ENCODE measurements around the gene COL15A1. TPM values are rescaled to one million over a fixed set of nuclear protein-coding genes. Genes with fewer than 3 reads are reported as not detected.

COL15A1 gene
- polyA plus RNA-seq, 1 donor (not counting 4 experiments of a cell fraction or from before 2014, with no cell fraction given): not detected

GRCh38 chr9:99051406-99051805 lies 107.7 kb downstream of the COL15A1 start:
- Histone ChIP-seq H3K4me3 (ENCODE audit: control insufficient read depth in 2 of 3, extremely low read depth in 1 of 3, insufficient read depth in 2 of 3, low read depth in 1 of 3, low read length in 3 of 3) (no peak overlapping the region), H4K20me1 (ENCODE audit: control insufficient read depth, extremely low read depth, insufficient read depth, low read length) (no peaks in the 10 kb centered on the region), H3K27ac (ENCODE audit: control insufficient read depth, insufficient read depth, low read length) (no peak overlapping the region), H3K9me1 (ENCODE audit: control insufficient read depth, extremely low read depth, insufficient read depth, low read length) (no peaks in the 10 kb centered on the region), H3K27me3 (ENCODE audit: control insufficient read depth, extremely low read depth, insufficient read depth, low read length) (no peaks in the 10 kb centered on the region), H3K79me2 (ENCODE audit: control insufficient read depth, insufficient read depth, low read length) (no peaks in the 10 kb centered on the region), H3K4me1 (ENCODE audit: control insufficient read depth, extremely low read depth, insufficient read depth, low read length) (peaks cover 21% of the 10 kb centered on the region), H3K4me2 (ENCODE audit: control insufficient read depth, extremely low read depth, insufficient read depth, low read depth, low read length) (no peak overlapping the region), H2AFZ (ENCODE audit: control insufficient read depth, low read length) (no peak overlapping the region), H3K9me3 (ENCODE audit: control insufficient read depth, low read depth, low read length) (no peaks in the 10 kb centered on the region), H3K9ac (ENCODE audit: control insufficient read depth, extremely low read depth, insufficient read depth, low read length) (no peak overlapping the region), H3K36me3 (ENCODE audit: control insufficient read depth in 2 of 2, extremely low read depth in 1 of 2, insufficient read depth in 2 of 2, low read length in 2 of 2) (no peaks in the 10 kb centered on the region)
- FAIRE-seq: no peak
- TF ChIP-seq EZH2 (IDR thresholded peaks at IDR 0.05; ENCODE audit: low read length): no peak
- TF ChIP-seq, protein P1, sequence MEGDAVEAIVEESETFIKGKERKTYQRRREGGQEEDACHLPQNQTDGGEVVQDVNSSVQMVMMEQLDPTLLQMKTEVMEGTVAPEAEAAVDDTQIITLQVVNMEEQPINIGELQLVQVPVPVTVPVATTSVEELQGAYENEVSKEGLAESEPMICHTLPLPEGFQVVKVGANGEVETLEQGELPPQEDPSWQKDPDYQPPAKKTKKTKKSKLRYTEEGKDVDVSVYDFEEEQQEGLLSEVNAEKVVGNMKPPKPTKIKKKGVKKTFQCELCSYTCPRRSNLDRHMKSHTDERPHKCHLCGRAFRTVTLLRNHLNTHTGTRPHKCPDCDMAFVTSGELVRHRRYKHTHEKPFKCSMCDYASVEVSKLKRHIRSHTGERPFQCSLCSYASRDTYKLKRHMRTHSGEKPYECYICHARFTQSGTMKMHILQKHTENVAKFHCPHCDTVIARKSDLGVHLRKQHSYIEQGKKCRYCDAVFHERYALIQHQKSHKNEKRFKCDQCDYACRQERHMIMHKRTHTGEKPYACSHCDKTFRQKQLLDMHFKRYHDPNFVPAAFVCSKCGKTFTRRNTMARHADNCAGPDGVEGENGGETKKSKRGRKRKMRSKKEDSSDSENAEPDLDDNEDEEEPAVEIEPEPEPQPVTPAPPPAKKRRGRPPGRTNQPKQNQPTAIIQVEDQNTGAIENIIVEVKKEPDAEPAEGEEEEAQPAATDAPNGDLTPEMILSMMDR (optimal IDR thresholded peaks at IDR 0.05 in 1 of 3, IDR thresholded peaks at IDR 0.05 in 1 of 3, conservative IDR thresholded peaks at IDR 0.05 in 1 of 3; ENCODE audit: extremely low read depth in 1 of 3, insufficient read depth in 2 of 3, low read length in 3 of 3): no peak
- dilution Hi-C loops (cut with MboI; ENCODE audit: extremely low pct_ligation_motif_present, low sequenced_read_pairs): no loop called here
- no peak for DNase-seq (ENCODE audit: low read depth, low spot score)

DNA sequence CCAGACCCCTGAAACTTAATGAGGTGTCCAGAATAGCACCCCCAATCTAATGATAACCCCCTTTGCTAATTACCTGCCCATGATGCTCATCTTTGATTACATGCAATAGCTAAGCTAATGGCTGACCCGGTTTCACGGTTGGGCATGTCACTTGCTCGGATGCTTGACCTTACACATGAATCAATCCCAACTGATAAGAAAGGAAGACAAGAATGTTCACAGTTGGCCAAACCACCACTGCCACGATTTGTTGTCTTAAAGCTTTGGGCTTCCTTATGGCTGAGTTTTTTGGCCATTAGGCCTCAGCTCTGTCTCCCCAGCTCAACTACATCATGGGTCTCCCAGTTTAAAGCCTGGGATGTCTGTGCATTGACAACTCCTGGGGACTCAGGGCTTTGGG lies 108.1 kb downstream of the COL15A1 start:
- Histone ChIP-seq H4K20me1 (ENCODE audit: control insufficient read depth, extremely low read depth, insufficient read depth, low read length) (no peaks in the 10 kb centered on the region), H3K4me2 (ENCODE audit: control insufficient read depth, extremely low read depth, insufficient read depth, low read depth, low read length) (no peak overlapping the region), H2AFZ (ENCODE audit: control insufficient read depth, low read length) (no peak overlapping the region), H3K4me3 (ENCODE audit: control insufficient read depth in 2 of 3, extremely low read depth in 1 of 3, insufficient read depth in 2 of 3, low read depth in 1 of 3, low read length in 3 of 3) (no peak overlapping the region), H3K9me1 (ENCODE audit: control insufficient read depth, extremely low read depth, insufficient read depth, low read length) (no peaks in the 10 kb centered on the region), H3K9me3 (ENCODE audit: control insufficient read depth, low read depth, low read length) (no peaks in the 10 kb centered on the region), H3K4me1 (ENCODE audit: control insufficient read depth, extremely low read depth, insufficient read depth, low read length) (peaks cover 24% of the 10 kb centered on the region), H3K9ac (ENCODE audit: control insufficient read depth, extremely low read depth, insufficient read depth, low read length) (no peak overlapping the region), H3K36me3 (ENCODE audit: control insufficient read depth in 2 of 2, extremely low read depth in 1 of 2, insufficient read depth in 2 of 2, low read length in 2 of 2) (no peaks in the 10 kb centered on the region), H3K79me2 (ENCODE audit: control insufficient read depth, insufficient read depth, low read length) (no peaks in the 10 kb centered on the region), H3K27ac (ENCODE audit: control insufficient read depth, insufficient read depth, low read length) (no peak overlapping the region), H3K27me3 (ENCODE audit: control insufficient read depth, extremely low read depth, insufficient read depth, low read length) (no peaks in the 10 kb centered on the region)
- dilution Hi-C loops (cut with MboI; ENCODE audit: extremely low pct_ligation_motif_present, low sequenced_read_pairs): no loop called here
- FAIRE-seq (no peak), DNase-seq (ENCODE audit: low read depth, low spot score) (no peak)
- TF ChIP-seq, protein P1 (optimal IDR thresholded peaks at IDR 0.05 in 1 of 3, IDR thresholded peaks at IDR 0.05 in 1 of 3, conservative IDR thresholded peaks at IDR 0.05 in 1 of 3; ENCODE audit: extremely low read depth in 1 of 3, insufficient read depth in 2 of 3, low read length in 3 of 3): no peak
- no peak for TF ChIP-seq EZH2 (IDR thresholded peaks at IDR 0.05; ENCODE audit: low read length)
